ENCODE results near the gene FARP2.
A peak's percentile ranks its signal among the peaks of the same experiment; 100 is the strongest.

The FARP2 gene

GRCh38 chr2:241481687-241482086, 125.6 kb downstream of the FARP2 start:
- H3K27ac Mint-ChIP-seq, result no peak overlapping the region
- no peak overlapping the region for H3K4me3 Mint-ChIP-seq
- H3K27me3 Mint-ChIP-seq, result no peaks in the 10 kb centered on the region
- no peak for DNase-seq
- no peak for ATAC-seq (replicated peaks)
- peaks cover 0 to 3% of the 10 kb centered on the region in 2 donors for H3K4me1 Mint-ChIP-seq
- H3K36me3 Mint-ChIP-seq, result peaks cover 30 to 41% of the 10 kb centered on the region in 2 donors
- no peaks in the 10 kb centered on the region for H3K9me3 Mint-ChIP-seq

- no peak overlapping the region for H3K27ac Mint-ChIP-seq
- H3K36me3 Mint-ChIP-seq, result peaks cover 31 to 45% of the 10 kb centered on the region in 2 donors
- H3K27me3 Mint-ChIP-seq, result no peaks in the 10 kb centered on the region
- H3K4me3 Mint-ChIP-seq, result no peak overlapping the region
- no peaks in the 10 kb centered on the region for H3K9me3 Mint-ChIP-seq
- DNase-seq (no peak), ATAC-seq (replicated peaks) (no peak)
- peaks cover 0 to 3% of the 10 kb centered on the region in 2 donors for H3K4me1 Mint-ChIP-seq
Measured at GRCh38 chr2:241482126-241482955, 126.3 kb downstream of the FARP2 start.

- Mint-ChIP-seq H3K4me3 (no peak overlapping the region), H3K4me1 (peaks cover 0 to 3% of the 10 kb centered on the region in 2 donors), H3K36me3 (peaks cover 26 to 38% of the 10 kb centered on the region in 2 donors), H3K9me3 (no peaks in the 10 kb centered on the region), H3K27me3 (no peaks in the 10 kb centered on the region), H3K27ac (no peak overlapping the region)
- DNase-seq, result no peak
- ATAC-seq (replicated peaks), result no peak
Measured at GRCh38 chr2:241483305-241483704, 127.2 kb downstream of the FARP2 start.

- Mint-ChIP-seq H3K27ac (peak overlapping the region; percentile 73), H3K9me3 (no peaks in the 10 kb centered on the region), H3K4me1 (peaks cover 0 to 3% of the 10 kb centered on the region in 2 donors), H3K36me3 (peaks cover 24 to 40% of the 10 kb centered on the region in 2 donors), H3K4me3 (no peak overlapping the region), H3K27me3 (no peaks in the 10 kb centered on the region)
- DNase-seq (no peak), ATAC-seq (replicated peaks) (no peak)
Measured at GRCh38 chr2:241485172-241485911, 129.3 kb downstream of the FARP2 start.

- no peak overlapping the region for H3K4me3 Mint-ChIP-seq
- ATAC-seq (replicated peaks) (no peak), DNase-seq (no peak)
- H3K9me3 Mint-ChIP-seq, result no peaks in the 10 kb centered on the region
- H3K36me3 Mint-ChIP-seq, result peaks cover 33 to 64% of the 10 kb centered on the region in 2 donors
- H3K27ac Mint-ChIP-seq, result no peak overlapping the region
- H3K27me3 Mint-ChIP-seq, result no peaks in the 10 kb centered on the region
- peaks cover 0 to 3% of the 10 kb centered on the region in 2 donors for H3K4me1 Mint-ChIP-seq
Measured at GRCh38 chr2:241489088-241489487, 133.0 kb downstream of the FARP2 start.

GRCh38 chr2:241489733-241490680, 133.9 kb downstream of the FARP2 start:
- no peaks in the 10 kb centered on the region for H3K9me3 Mint-ChIP-seq
- ATAC-seq (replicated peaks) (peak in 1 of 2 donors; percentile 25), DNase-seq (no peak)
- H3K4me3 Mint-ChIP-seq, result no peak overlapping the region
- H3K4me1 Mint-ChIP-seq, result peaks cover 0 to 2% of the 10 kb centered on the region in 2 donors
- peaks cover 31 to 59% of the 10 kb centered on the region in 2 donors for H3K36me3 Mint-ChIP-seq
- H3K27ac Mint-ChIP-seq, result peak overlapping the region; percentile 59
- no peaks in the 10 kb centered on the region for H3K27me3 Mint-ChIP-seq

- no peak for ATAC-seq (replicated peaks)
- Mint-ChIP-seq H3K9me3 (no peaks in the 10 kb centered on the region), H3K27ac (peak overlapping the region; percentile 70), H3K4me1 (no peaks in the 10 kb centered on the region), H3K27me3 (no peaks in the 10 kb centered on the region), H3K4me3 (no peak overlapping the region), H3K36me3 (peaks cover 33 to 50% of the 10 kb centered on the region in 2 donors)
- no peak for DNase-seq
Measured at GRCh38 chr2:241490825-241491506, 134.9 kb downstream of the FARP2 start.

- Mint-ChIP-seq H3K9me3 (no peaks in the 10 kb centered on the region), H3K27ac (no peak overlapping the region), H3K4me1 (no peaks in the 10 kb centered on the region), H3K4me3 (peak overlapping the region in 1 of 2 donors; percentile 14), H3K36me3 (peaks cover 36 to 51% of the 10 kb centered on the region in 2 donors), H3K27me3 (no peaks in the 10 kb centered on the region)
- DNase-seq, result no peak
- ATAC-seq (replicated peaks), result no peak
Measured at GRCh38 chr2:241491549-241492173, 135.6 kb downstream of the FARP2 start.

GRCh38 chr2:241492174-241492565, 136.1 kb downstream of the FARP2 start:
- Mint-ChIP-seq H3K36me3 (peaks cover 35 to 48% of the 10 kb centered on the region in 2 donors), H3K4me3 (peak overlapping the region in 1 of 2 donors; percentile 14), H3K27ac (no peak overlapping the region), H3K27me3 (no peaks in the 10 kb centered on the region), H3K4me1 (no peaks in the 10 kb centered on the region), H3K9me3 (no peaks in the 10 kb centered on the region)
- no peak for DNase-seq
- ATAC-seq (replicated peaks), result no peak

- Mint-ChIP-seq H3K9me3 (no peaks in the 10 kb centered on the region), H3K4me3 (no peak overlapping the region), H3K4me1 (no peaks in the 10 kb centered on the region), H3K27ac (no peak overlapping the region), H3K36me3 (peaks cover 36 to 53% of the 10 kb centered on the region in 2 donors), H3K27me3 (no peaks in the 10 kb centered on the region)
- no peak for DNase-seq
- no peak for ATAC-seq (replicated peaks)
Measured at GRCh38 chr2:241493092-241493491, 137.0 kb downstream of the FARP2 start.

- DNase-seq (no peak), ATAC-seq (replicated peaks) (no peak)
- Mint-ChIP-seq H3K9me3 (no peaks in the 10 kb centered on the region), H3K27me3 (no peaks in the 10 kb centered on the region), H3K4me3 (no peak overlapping the region), H3K36me3 (peaks cover 40 to 55% of the 10 kb centered on the region in 2 donors), H3K27ac (peak overlapping the region; percentile 9), H3K4me1 (no peaks in the 10 kb centered on the region)
Measured at GRCh38 chr2:241494311-241494908, 138.3 kb downstream of the FARP2 start.

GRCh38 chr2:241495172-241496002, 139.3 kb downstream of the FARP2 start:
- Mint-ChIP-seq H3K27ac (no peak overlapping the region), H3K4me1 (no peaks in the 10 kb centered on the region), H3K27me3 (no peaks in the 10 kb centered on the region), H3K4me3 (no peak overlapping the region), H3K36me3 (peaks cover 39 to 57% of the 10 kb centered on the region in 2 donors), H3K9me3 (no peaks in the 10 kb centered on the region)
- DNase-seq (no peak), ATAC-seq (replicated peaks) (no peak)

All from stimulated activated naive B cell treated with anti-CD40 and anti-IgM and Interleukin-4, amounts not matched to agents 10 μg/mL and 1 μg/mL and 100 μg/mL, for 72 hours (primary cell).